Gastroesophageal sphincter (tissue), 3 donors: Measurements from ENCODE around the gene SNAPC4.

Experiments
- POLR2A ChIP-seq, 2 donors: fragments of 450-650 bp; IDR thresholded peaks; one replicate each; pipeline ENCODE4 v1.6.1; 2017; ENCODE audit warnings: antibody characterized with exemption in 2 of 2, mild to moderate bottlenecking in 2 of 2, moderate library complexity in 1 of 2
- TF ChIP-seq, protein P1 (sequence below), 4 experiments: fragments of 200-600 bp in 2 of 4; fragments of 450-650 bp in 2 of 4; sonication (generic) in 1 of 4; IDR thresholded peaks; one replicate each; pipeline ENCODE4 v1.5.1; 2017 to 2019; ENCODE audit warnings: antibody characterized with exemption in 4 of 4, mild to moderate bottlenecking in 2 of 4, moderate library complexity in 2 of 4

DNA sequence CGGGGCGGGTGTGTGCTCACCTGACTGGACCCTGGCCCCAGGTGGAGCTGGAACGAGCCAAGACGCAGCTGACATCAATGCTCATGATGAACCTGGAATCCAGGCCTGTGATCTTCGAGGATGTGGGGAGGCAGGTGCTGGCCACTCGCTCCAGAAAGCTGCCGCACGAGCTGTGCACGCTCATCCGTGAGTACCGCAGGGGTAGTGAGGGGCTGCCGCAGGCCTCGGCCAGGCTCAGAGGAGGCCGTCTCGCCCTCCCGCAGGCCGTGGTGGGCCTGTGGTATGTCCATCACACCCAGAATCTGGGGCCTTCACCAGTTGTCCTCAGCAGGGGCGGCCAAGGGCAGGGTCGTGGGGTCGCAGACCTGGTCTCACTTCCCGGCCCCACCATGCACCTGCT is 21.8 kb upstream of the SNAPC4 start:
- TF ChIP-seq, protein P1, sequence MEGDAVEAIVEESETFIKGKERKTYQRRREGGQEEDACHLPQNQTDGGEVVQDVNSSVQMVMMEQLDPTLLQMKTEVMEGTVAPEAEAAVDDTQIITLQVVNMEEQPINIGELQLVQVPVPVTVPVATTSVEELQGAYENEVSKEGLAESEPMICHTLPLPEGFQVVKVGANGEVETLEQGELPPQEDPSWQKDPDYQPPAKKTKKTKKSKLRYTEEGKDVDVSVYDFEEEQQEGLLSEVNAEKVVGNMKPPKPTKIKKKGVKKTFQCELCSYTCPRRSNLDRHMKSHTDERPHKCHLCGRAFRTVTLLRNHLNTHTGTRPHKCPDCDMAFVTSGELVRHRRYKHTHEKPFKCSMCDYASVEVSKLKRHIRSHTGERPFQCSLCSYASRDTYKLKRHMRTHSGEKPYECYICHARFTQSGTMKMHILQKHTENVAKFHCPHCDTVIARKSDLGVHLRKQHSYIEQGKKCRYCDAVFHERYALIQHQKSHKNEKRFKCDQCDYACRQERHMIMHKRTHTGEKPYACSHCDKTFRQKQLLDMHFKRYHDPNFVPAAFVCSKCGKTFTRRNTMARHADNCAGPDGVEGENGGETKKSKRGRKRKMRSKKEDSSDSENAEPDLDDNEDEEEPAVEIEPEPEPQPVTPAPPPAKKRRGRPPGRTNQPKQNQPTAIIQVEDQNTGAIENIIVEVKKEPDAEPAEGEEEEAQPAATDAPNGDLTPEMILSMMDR (IDR thresholded peaks at IDR 0.05), result no peak
- no peak for TF ChIP-seq POLR2A (IDR thresholded peaks at IDR 0.05)
